ENCODE data around the gene CHTF8.

CHTF8 gene

GRCh38 chr16:69109486-69110270 lies 22.7 kb downstream of the CHTF8 start:
- TF ChIP-seq, protein P1, sequence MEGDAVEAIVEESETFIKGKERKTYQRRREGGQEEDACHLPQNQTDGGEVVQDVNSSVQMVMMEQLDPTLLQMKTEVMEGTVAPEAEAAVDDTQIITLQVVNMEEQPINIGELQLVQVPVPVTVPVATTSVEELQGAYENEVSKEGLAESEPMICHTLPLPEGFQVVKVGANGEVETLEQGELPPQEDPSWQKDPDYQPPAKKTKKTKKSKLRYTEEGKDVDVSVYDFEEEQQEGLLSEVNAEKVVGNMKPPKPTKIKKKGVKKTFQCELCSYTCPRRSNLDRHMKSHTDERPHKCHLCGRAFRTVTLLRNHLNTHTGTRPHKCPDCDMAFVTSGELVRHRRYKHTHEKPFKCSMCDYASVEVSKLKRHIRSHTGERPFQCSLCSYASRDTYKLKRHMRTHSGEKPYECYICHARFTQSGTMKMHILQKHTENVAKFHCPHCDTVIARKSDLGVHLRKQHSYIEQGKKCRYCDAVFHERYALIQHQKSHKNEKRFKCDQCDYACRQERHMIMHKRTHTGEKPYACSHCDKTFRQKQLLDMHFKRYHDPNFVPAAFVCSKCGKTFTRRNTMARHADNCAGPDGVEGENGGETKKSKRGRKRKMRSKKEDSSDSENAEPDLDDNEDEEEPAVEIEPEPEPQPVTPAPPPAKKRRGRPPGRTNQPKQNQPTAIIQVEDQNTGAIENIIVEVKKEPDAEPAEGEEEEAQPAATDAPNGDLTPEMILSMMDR (IDR thresholded peaks at IDR 0.05; ENCODE audit: low read depth, low read length) = no peak
- TF ChIP-seq EZH2phosphoT487 (IDR thresholded peaks at IDR 0.05; ENCODE audit: low read depth) = no peak
- Histone ChIP-seq H3K4me1 (ENCODE audit: low read length) (peaks cover 8% of the 10 kb centered on the region; the same call in 1 of the 2 replicates), H3K27ac (ENCODE audit: low read length) (no peak overlapping the region), H3K79me2 (ENCODE audit: low read length) (no peaks in the 10 kb centered on the region), H4K20me1 (ENCODE audit: insufficient read depth, low read length) (peaks cover 12% of the 10 kb centered on the region), H3K27me3 (ENCODE audit: low read depth, low read length) (no peaks in the 10 kb centered on the region), H2AFZ (ENCODE audit: low read depth, low read length) (no peak overlapping the region), H3K9me3 (ENCODE audit: insufficient read depth, low read length) (no peaks in the 10 kb centered on the region), H3K36me3 (replicated peaks; ENCODE audit: low read depth, low read length) (peaks cover 3% of the 10 kb centered on the region), H3K4me2 (ENCODE audit: low read length) (no peak overlapping the region), H3K4me3 (ENCODE audit: low read length) (no peak overlapping the region), H3K9ac (ENCODE audit: low read length) (no peak overlapping the region)

DNA sequence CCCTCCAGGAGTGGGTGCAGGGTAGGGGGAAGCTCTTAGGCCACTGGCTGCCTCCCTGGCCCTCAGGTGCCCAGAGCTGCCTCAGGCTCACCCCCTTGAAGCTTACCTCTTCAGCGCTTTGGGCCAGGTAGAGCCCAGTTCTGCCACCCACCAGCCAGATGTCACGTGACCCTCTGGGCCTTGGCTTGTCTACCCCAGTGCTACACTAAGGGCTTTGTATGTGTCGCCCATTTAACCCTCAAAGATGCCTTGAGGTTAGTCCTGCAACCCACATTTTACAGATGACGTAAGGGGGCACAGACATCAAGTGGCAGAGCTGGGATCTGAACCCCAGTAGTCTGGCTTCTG lies 23.5 kb downstream of the CHTF8 start:
- Histone ChIP-seq H2AFZ (ENCODE audit: low read depth, low read length) (no peak overlapping the region), H3K27ac (ENCODE audit: low read length) (no peak overlapping the region), H3K36me3 (replicated peaks; ENCODE audit: low read depth, low read length) (peaks cover 3% of the 10 kb centered on the region), H3K27me3 (ENCODE audit: low read depth, low read length) (no peaks in the 10 kb centered on the region), H3K4me1 (ENCODE audit: low read length) (peaks cover 8% of the 10 kb centered on the region; the same call in 1 of the 2 replicates), H3K4me3 (ENCODE audit: low read length) (no peak overlapping the region), H3K9ac (ENCODE audit: low read length) (no peak overlapping the region), H3K79me2 (ENCODE audit: low read length) (no peaks in the 10 kb centered on the region), H3K4me2 (ENCODE audit: low read length) (no peak overlapping the region), H4K20me1 (ENCODE audit: insufficient read depth, low read length) (peaks cover 12% of the 10 kb centered on the region), H3K9me3 (ENCODE audit: insufficient read depth, low read length) (no peaks in the 10 kb centered on the region)
- TF ChIP-seq, protein P1 (IDR thresholded peaks at IDR 0.05; ENCODE audit: low read depth, low read length) = no peak
- TF ChIP-seq EZH2phosphoT487 (IDR thresholded peaks at IDR 0.05; ENCODE audit: low read depth) = no peak

- Histone ChIP-seq H3K36me3 (replicated peaks; ENCODE audit: low read depth, low read length) (peaks cover 3% of the 10 kb centered on the region), H3K4me2 (ENCODE audit: low read length) (no peak overlapping the region), H3K4me1 (ENCODE audit: low read length) (peaks cover 8% of the 10 kb centered on the region; the same call in 1 of the 2 replicates), H2AFZ (ENCODE audit: low read depth, low read length) (no peak overlapping the region), H3K9me3 (ENCODE audit: insufficient read depth, low read length) (no peaks in the 10 kb centered on the region), H4K20me1 (ENCODE audit: insufficient read depth, low read length) (peaks cover 9% of the 10 kb centered on the region), H3K27ac (ENCODE audit: low read length) (no peak overlapping the region), H3K79me2 (ENCODE audit: low read length) (no peaks in the 10 kb centered on the region), H3K27me3 (ENCODE audit: low read depth, low read length) (no peaks in the 10 kb centered on the region), H3K4me3 (ENCODE audit: low read length) (no peak overlapping the region), H3K9ac (ENCODE audit: low read length) (no peak overlapping the region)
- no peak for TF ChIP-seq EZH2phosphoT487 (IDR thresholded peaks at IDR 0.05; ENCODE audit: low read depth)
- TF ChIP-seq, protein P1 (IDR thresholded peaks at IDR 0.05; ENCODE audit: low read depth, low read length) = no peak
Measured at GRCh38 chr16:69108064-69108904, 24.1 kb downstream of the CHTF8 start.
